GM12878 (cell line): ENCODE data around the gene GNPDA2.

ENCODE experiments used
- BHLHE40 ChIP-seq, 2 experiments: fragments of 450-650 bp in 1 of 2; IDR thresholded peaks; 2 replicates each; pipeline ENCODE4 v1.6.1; 2011 to 2017; ENCODE audit warnings: low read depth in 2 of 2, borderline replicate concordance in 1 of 2, improper control_type of control experiment in 1 of 2, low read length in 1 of 2, mild to moderate bottlenecking in 1 of 2
- CEBPB ChIP-seq, 2 experiments: fragments of 150-350 bp in 1 of 2; IDR thresholded peaks; 2 replicates each; pipeline ENCODE4 v1.6.1; 2012 to 2014; ENCODE audit warnings: low read depth in 2 of 2, low read length in 2 of 2, borderline replicate concordance in 1 of 2, inconsistent platforms in 1 of 2
- CREB1 ChIP-seq: IDR thresholded peaks from 2 replicates; pipeline ENCODE4 v1.6.1; 2012; ENCODE audit warnings: low read depth, mild to moderate bottlenecking, inconsistent platforms
- EZH2 ChIP-seq: IDR thresholded peaks from 2 replicates; pipeline ENCODE4 v1.6.1; 2012; ENCODE audit warnings: low read depth, mild to moderate bottlenecking, control low read depth, inconsistent platforms, low read length, borderline replicate concordance; ENCODE audit not compliant: control insufficient read depth
- PAX5 ChIP-seq: IDR thresholded peaks from 2 replicates; pipeline ENCODE4 v1.6.1; 2011; ENCODE audit warnings: low read depth, low read length, borderline replicate concordance
- POLR2A ChIP-seq: IDR thresholded peaks from 2 replicates; pipeline ENCODE4 v1.6.1; 2011; ENCODE audit warnings: low read depth, mild to moderate bottlenecking, low read length
- RFX5 ChIP-seq: IDR thresholded peaks from 2 replicates; pipeline ENCODE4 v1.6.1; 2011; ENCODE audit warnings: low read depth, low read length, improper control_type of control experiment
- SKIL ChIP-seq: fragments of 450-650 bp; IDR thresholded peaks from 2 replicates; pipeline ENCODE4 v1.6.1; 2017; ENCODE audit warnings: mild to moderate bottlenecking, low read depth, inconsistent platforms; ENCODE audit not compliant: poor library complexity, severe bottlenecking
- TCF7 ChIP-seq: IDR thresholded peaks from 2 replicates; pipeline ENCODE4 v1.6.1; 2014; ENCODE audit warnings: antibody characterized with exemption, borderline replicate concordance
- ZBED1 ChIP-seq: IDR thresholded peaks from 2 replicates; pipeline ENCODE4 v1.6.1; 2016; ENCODE audit warnings: borderline replicate concordance
- ZBTB4 ChIP-seq: fragments of 450-650 bp; formaldehyde crosslinking; IDR thresholded peaks from 2 replicates; pipeline ENCODE4 v1.4.0; 2022; ENCODE audit warnings: mild to moderate bottlenecking, moderate library complexity
- TF ChIP-seq, protein P1 (sequence below), 3 experiments: IDR thresholded peaks in 2 of 3; conservative IDR thresholded peaks in 1 of 3; 2 replicates each; pipeline ENCODE4 v1.5.1; 2011; ENCODE audit warnings: low read depth in 3 of 3, low read length in 3 of 3, mild to moderate bottlenecking in 3 of 3, control low read depth in 2 of 3, moderate library complexity in 2 of 3, inconsistent platforms in 1 of 3, mixed read lengths in 1 of 3; ENCODE audit not compliant: control insufficient read depth in 2 of 3, insufficient read depth in 1 of 3; ENCODE audit errors: extremely low read depth in 1 of 3
- TF ChIP-seq, protein P2 (sequence below): IDR thresholded peaks from 2 replicates; pipeline ENCODE4 v1.6.1; 2011; ENCODE audit warnings: mild to moderate bottlenecking, low read depth, low read length, moderate library complexity; ENCODE audit not compliant: insufficient replicate concordance

DNA sequence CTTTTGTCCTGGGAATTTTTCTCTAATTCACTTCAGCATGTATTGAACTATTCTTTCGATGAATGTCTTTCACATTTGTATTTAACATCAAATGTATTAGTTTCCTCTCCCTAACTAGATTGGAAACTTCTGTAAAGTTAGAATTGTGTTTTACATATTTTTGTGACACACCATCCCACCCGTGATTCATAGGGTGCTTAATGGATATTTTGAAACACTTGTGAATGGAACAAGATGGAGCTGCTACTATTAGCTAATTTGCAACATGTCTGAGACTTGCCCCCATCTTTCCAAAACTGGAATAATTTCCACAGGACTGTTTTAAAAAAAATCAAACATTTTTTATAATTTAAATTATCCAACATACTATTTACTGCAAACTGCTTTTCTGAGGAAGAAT lies 30.2 kb upstream of the GNPDA2 start:
- TF ChIP-seq, protein P1, sequence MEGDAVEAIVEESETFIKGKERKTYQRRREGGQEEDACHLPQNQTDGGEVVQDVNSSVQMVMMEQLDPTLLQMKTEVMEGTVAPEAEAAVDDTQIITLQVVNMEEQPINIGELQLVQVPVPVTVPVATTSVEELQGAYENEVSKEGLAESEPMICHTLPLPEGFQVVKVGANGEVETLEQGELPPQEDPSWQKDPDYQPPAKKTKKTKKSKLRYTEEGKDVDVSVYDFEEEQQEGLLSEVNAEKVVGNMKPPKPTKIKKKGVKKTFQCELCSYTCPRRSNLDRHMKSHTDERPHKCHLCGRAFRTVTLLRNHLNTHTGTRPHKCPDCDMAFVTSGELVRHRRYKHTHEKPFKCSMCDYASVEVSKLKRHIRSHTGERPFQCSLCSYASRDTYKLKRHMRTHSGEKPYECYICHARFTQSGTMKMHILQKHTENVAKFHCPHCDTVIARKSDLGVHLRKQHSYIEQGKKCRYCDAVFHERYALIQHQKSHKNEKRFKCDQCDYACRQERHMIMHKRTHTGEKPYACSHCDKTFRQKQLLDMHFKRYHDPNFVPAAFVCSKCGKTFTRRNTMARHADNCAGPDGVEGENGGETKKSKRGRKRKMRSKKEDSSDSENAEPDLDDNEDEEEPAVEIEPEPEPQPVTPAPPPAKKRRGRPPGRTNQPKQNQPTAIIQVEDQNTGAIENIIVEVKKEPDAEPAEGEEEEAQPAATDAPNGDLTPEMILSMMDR (IDR thresholded peaks at IDR 0.05 in 2 of 3, conservative IDR thresholded peaks at IDR 0.05 in 1 of 3; ENCODE audit: control insufficient read depth in 2 of 3, extremely low read depth in 1 of 3, insufficient read depth in 1 of 3, low read depth in 3 of 3, low read length in 3 of 3): no peak
- TF ChIP-seq POLR2A: no peak
- no peak for TF ChIP-seq CREB1
- TF ChIP-seq PAX5: no peak
- TF ChIP-seq ZBED1: no peak
- TF ChIP-seq TCF7: no peak
- no peak for TF ChIP-seq CEBPB (IDR thresholded peaks at IDR 0.05; ENCODE audit: borderline replicate concordance in 1 of 2, low read depth in 2 of 2, low read length in 2 of 2)
- no peak for TF ChIP-seq RFX5
- no peak for TF ChIP-seq BHLHE40 (IDR thresholded peaks at IDR 0.05; ENCODE audit: borderline replicate concordance in 1 of 2, low read depth in 2 of 2, low read length in 1 of 2)
- TF ChIP-seq ZBTB4: no peak
- TF ChIP-seq, protein P2, sequence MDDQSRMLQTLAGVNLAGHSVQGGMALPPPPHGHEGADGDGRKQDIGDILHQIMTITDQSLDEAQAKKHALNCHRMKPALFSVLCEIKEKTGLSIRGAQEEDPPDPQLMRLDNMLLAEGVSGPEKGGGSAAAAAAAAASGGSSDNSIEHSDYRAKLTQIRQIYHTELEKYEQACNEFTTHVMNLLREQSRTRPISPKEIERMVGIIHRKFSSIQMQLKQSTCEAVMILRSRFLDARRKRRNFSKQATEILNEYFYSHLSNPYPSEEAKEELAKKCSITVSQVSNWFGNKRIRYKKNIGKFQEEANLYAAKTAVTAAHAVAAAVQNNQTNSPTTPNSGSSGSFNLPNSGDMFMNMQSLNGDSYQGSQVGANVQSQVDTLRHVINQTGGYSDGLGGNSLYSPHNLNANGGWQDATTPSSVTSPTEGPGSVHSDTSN: no peak
- no peak for TF ChIP-seq SKIL
- TF ChIP-seq EZH2: no peak
